Measurements from ENCODE around the gene FHOD3.

The FHOD3 gene

GRCh38 chr18:36769611-36770314 lies 472.2 kb downstream of the FHOD3 start:
- DNase-seq (ENCODE audit: low read depth), result no peak
- H3K4me3 ChIP-seq (ENCODE audit: low read depth, low read length), result no peak overlapping the region
- peak; percentile 33; the same call in 1 of the 2 replicates for TF ChIP-seq CTCF (IDR thresholded peaks at IDR 0.05; ENCODE audit: control insufficient read depth, extremely low read depth, insufficient read depth)

GRCh38 chr18:36770315-36770946 lies 472.9 kb downstream of the FHOD3 start:
- DNase-seq (ENCODE audit: low read depth), result no peak
- H3K4me3 ChIP-seq (ENCODE audit: low read depth, low read length), result no peak overlapping the region
- TF ChIP-seq CTCF (IDR thresholded peaks at IDR 0.05; ENCODE audit: control insufficient read depth, extremely low read depth, insufficient read depth), result no peak

GRCh38 chr18:36771245-36771644 lies 473.7 kb downstream of the FHOD3 start:
- TF ChIP-seq CTCF (IDR thresholded peaks at IDR 0.05; ENCODE audit: control insufficient read depth, extremely low read depth, insufficient read depth), result no peak
- DNase-seq (ENCODE audit: low read depth), result no peak
- no peak overlapping the region for H3K4me3 ChIP-seq (ENCODE audit: low read depth, low read length)

GRCh38 chr18:36772241-36772723 lies 474.8 kb downstream of the FHOD3 start:
- no peak for DNase-seq (ENCODE audit: low read depth)
- no peak for TF ChIP-seq CTCF (IDR thresholded peaks at IDR 0.05; ENCODE audit: control insufficient read depth, extremely low read depth, insufficient read depth)
- H3K4me3 ChIP-seq (ENCODE audit: low read depth, low read length), result no peak overlapping the region

GRCh38 chr18:36775396-36775795 lies 477.9 kb downstream of the FHOD3 start:
- no peak overlapping the region for H3K4me3 ChIP-seq (ENCODE audit: low read depth, low read length)
- no peak for DNase-seq (ENCODE audit: low read depth)
- no peak for TF ChIP-seq CTCF (IDR thresholded peaks at IDR 0.05; ENCODE audit: control insufficient read depth, extremely low read depth, insufficient read depth)

GRCh38 chr18:36776650-36777049 lies 479.1 kb downstream of the FHOD3 start:
- no peak overlapping the region for H3K4me3 ChIP-seq (ENCODE audit: low read depth, low read length)
- no peak for DNase-seq (ENCODE audit: low read depth)
- no peak for TF ChIP-seq CTCF (IDR thresholded peaks at IDR 0.05; ENCODE audit: control insufficient read depth, extremely low read depth, insufficient read depth)

Measured in LNCaP clone FGC (cell line).